PC-3 (cell line): ENCODE data around the gene FAM98B. TPM values are rescaled to one million over a fixed set of nuclear protein-coding genes. Genes with fewer than 3 reads are reported as not detected.

Source experiments
- ATAC-seq: fragments of 200-7000 bp; cut with Tn5 transposase; 2 replicates; pipeline ENCODE4 v1.9.1; 2020; ENCODE audit warnings: mild to moderate bottlenecking, moderate library complexity
- BruUV-seq: library from RNA; stranded (reverse); fragments of 400-500 nt; replicated peaks from 2 replicates; lab custom pipeline; 2021; lab: Mats Ljungman, UMichigan
- CTCF ChIA-PET: fragments of 300-600 bp; sonication (Branson Sonifier 250); formaldehyde crosslinking; loops from one replicate; lab custom pipeline; 2022; ENCODE audit warnings: antibody characterized with exemption; lab: Charles Lee
- POLR2A ChIA-PET: fragments of 300-600 bp; sonication (Branson Sonifier 250); formaldehyde crosslinking; loops from one replicate; lab custom pipeline; 2022; ENCODE audit warnings: antibody characterized with exemption; ENCODE audit not compliant: unreplicated experiment; lab: Charles Lee
- DNase-seq: peaks from one replicate; pipeline ENCODE4 v3.0.0-alpha.2; 2015
- H2AFZ ChIP-seq: fragments of 300-600 bp; sonication (generic); 2 replicates; pipeline ENCODE4 v1.6.0; 2016; ENCODE audit warnings: antibody characterized with exemption, low read length
- H3F3A ChIP-seq: fragments of 300-600 bp; sonication (generic); one replicate; pipeline ENCODE4 v1.6.0; 2017; ENCODE audit warnings: antibody characterized with exemption, low read length, control low read depth, mild to moderate bottlenecking; ENCODE audit not compliant: unreplicated experiment
- H3K27ac ChIP-seq: fragments of 300-600 bp; sonication (generic); 2 replicates; pipeline ENCODE4 v1.5.1; 2016; ENCODE audit warnings: mild to moderate bottlenecking, low read length
- H3K27me3 ChIP-seq: fragments of 300-600 bp; sonication (generic); 2 replicates; pipeline ENCODE4 v1.6.1; 2016; ENCODE audit warnings: low read length, mixed read lengths
- H3K36me3 ChIP-seq: fragments of 300-600 bp; sonication (generic); 2 replicates; pipeline ENCODE4 v1.6.1; 2016; ENCODE audit warnings: low read depth, mixed run types, low read length, mixed read lengths
- H3K4me1 ChIP-seq: fragments of 300-600 bp; sonication (generic); 2 replicates; pipeline ENCODE4 v1.5.1; 2016; ENCODE audit warnings: low read length; ENCODE audit not compliant: insufficient read depth
- H3K4me2 ChIP-seq: fragments of 300-600 bp; sonication (generic); 2 replicates; pipeline ENCODE4 v1.6.0; 2016; ENCODE audit warnings: low read length
- H3K4me3 ChIP-seq: fragments of 300-600 bp; sonication (generic); 2 replicates; pipeline ENCODE4 v1.5.1; 2016; ENCODE audit warnings: mild to moderate bottlenecking, low read length, mixed read lengths
- H3K79me2 ChIP-seq: fragments of 300-600 bp; sonication (generic); 2 replicates; pipeline ENCODE4 v1.6.1; 2017; ENCODE audit warnings: low read length, mixed read lengths
- H3K9ac ChIP-seq: fragments of 300-600 bp; sonication (generic); 2 replicates; pipeline ENCODE4 v1.6.0; 2016; ENCODE audit warnings: mild to moderate bottlenecking, low read length
- H3K9me2 ChIP-seq: fragments of 300-600 bp; sonication (generic); replicated peaks from 2 replicates; pipeline ENCODE4 v1.6.1; 2016; ENCODE audit warnings: mixed run types, low read length, mixed read lengths
- H3K9me3 ChIP-seq: fragments of 300-600 bp; sonication (generic); 2 replicates; pipeline ENCODE4 v1.6.1; 2016; ENCODE audit warnings: low read length, mixed read lengths
- H4K20me1 ChIP-seq: fragments of 300-600 bp; sonication (generic); 2 replicates; pipeline ENCODE4 v1.6.1; 2016; ENCODE audit warnings: low read length, mixed read lengths
- EZH2 ChIP-seq: fragments of 300-600 bp; sonication (generic); IDR thresholded peaks from one replicate; pipeline ENCODE4 v1.6.1; 2017; ENCODE audit warnings: antibody characterized with exemption, mild to moderate bottlenecking, low read length; ENCODE audit not compliant: unreplicated experiment
- EZH2phosphoT487 ChIP-seq: fragments of 300-600 bp; sonication (generic); IDR thresholded peaks from 2 replicates; pipeline ENCODE4 v1.6.1; 2018; ENCODE audit warnings: mild to moderate bottlenecking, antibody characterized with exemption, low read length, borderline replicate concordance
- intact Hi-C: fragments of 100-400 bp; cut with micrococcal nuclease; formaldehyde crosslinking; loops from 2 replicates; pipeline ENCODE4 v1.9.0; 2023
- total RNA-seq: library from RNA; depleted of rRNA; stranded (reverse); fragments of >200 nt; gene quantifications from 2 replicates; pipeline ENCODE4 v1.2.3, GENCODE V29; 2014
- TF ChIP-seq, protein P1 (sequence below): fragments of 300-600 bp; sonication (generic); conservative IDR thresholded peaks from 2 replicates; pipeline ENCODE4 v1.5.1; 2017; ENCODE audit warnings: antibody characterized with exemption, low read depth, mild to moderate bottlenecking, low read length

The FAM98B gene
- total RNA-seq, 1 experiment from 2014 or later: 7.8 TPM

DNA sequence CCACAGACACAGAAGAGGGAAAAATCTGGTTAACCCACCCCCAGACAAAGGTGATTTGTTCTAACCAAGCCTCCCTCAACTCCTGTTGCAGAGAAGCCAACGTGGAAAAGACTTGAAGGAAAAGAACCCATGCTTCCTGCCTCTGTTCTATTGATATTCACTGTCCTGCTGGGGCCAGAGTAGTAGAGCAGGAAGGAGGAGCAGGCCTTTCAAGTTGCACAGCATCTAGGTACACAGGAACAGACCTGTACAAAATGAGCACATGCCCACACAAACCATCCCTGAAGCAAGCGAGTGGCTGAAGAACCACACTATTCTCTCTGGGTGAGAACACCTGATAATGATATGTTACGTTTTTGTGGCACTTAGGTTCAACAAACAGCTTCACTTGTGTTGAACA is 80.8 kb downstream of the FAM98B start:
- H3K9ac ChIP-seq: no peak overlapping the region
- intact Hi-C loops: no loop called here
- H3K9me3 ChIP-seq: no peaks in the 10 kb centered on the region
- H3K4me3 ChIP-seq: no peak overlapping the region
- H2AFZ ChIP-seq: no peak overlapping the region
- no peak overlapping the region for H3K27ac ChIP-seq
- no peaks in the 10 kb centered on the region for H4K20me1 ChIP-seq
- no peak overlapping the region for H3K4me2 ChIP-seq
- H3K36me3 ChIP-seq: no peaks in the 10 kb centered on the region
- no peak for TF ChIP-seq EZH2
- TF ChIP-seq, protein P1, sequence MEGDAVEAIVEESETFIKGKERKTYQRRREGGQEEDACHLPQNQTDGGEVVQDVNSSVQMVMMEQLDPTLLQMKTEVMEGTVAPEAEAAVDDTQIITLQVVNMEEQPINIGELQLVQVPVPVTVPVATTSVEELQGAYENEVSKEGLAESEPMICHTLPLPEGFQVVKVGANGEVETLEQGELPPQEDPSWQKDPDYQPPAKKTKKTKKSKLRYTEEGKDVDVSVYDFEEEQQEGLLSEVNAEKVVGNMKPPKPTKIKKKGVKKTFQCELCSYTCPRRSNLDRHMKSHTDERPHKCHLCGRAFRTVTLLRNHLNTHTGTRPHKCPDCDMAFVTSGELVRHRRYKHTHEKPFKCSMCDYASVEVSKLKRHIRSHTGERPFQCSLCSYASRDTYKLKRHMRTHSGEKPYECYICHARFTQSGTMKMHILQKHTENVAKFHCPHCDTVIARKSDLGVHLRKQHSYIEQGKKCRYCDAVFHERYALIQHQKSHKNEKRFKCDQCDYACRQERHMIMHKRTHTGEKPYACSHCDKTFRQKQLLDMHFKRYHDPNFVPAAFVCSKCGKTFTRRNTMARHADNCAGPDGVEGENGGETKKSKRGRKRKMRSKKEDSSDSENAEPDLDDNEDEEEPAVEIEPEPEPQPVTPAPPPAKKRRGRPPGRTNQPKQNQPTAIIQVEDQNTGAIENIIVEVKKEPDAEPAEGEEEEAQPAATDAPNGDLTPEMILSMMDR: no peak
- no peak for TF ChIP-seq EZH2phosphoT487
- DNase-seq: no peak
- H3K4me1 ChIP-seq: peaks cover 12% of the 10 kb centered on the region
- POLR2A ChIA-PET: no interaction called here
- H3K9me2 ChIP-seq: no peaks in the 10 kb centered on the region
- no peak for ATAC-seq
- no peaks in the 10 kb centered on the region for H3K79me2 ChIP-seq
- BruUV-seq: no TSS peak
- H3F3A ChIP-seq: no peaks in the 10 kb centered on the region
- peaks cover 4% of the 10 kb centered on the region; the same call in 1 of the 2 replicates for H3K27me3 ChIP-seq
- CTCF ChIA-PET: interaction anchor here (0.6 kb wide), 1 partner anchor 173 kb away, joined by 3 read pairs; no protein-coding TSS in a partner anchor

GRCh38 chr15:38535491-38536200 is 81.7 kb downstream of the FAM98B start:
- intact Hi-C loops: no loop called here
- H3K9me3 ChIP-seq: no peaks in the 10 kb centered on the region
- H3K36me3 ChIP-seq: no peaks in the 10 kb centered on the region
- H3K9me2 ChIP-seq: no peaks in the 10 kb centered on the region
- DNase-seq (no peak), ATAC-seq (no peak)
- TF ChIP-seq EZH2phosphoT487 (no peak), EZH2 (no peak)
- TF ChIP-seq, protein P1: no peak
- H3K4me3 ChIP-seq: no peak overlapping the region
- no peak overlapping the region for H3K27ac ChIP-seq
- H3K79me2 ChIP-seq: no peaks in the 10 kb centered on the region
- H3K27me3 ChIP-seq: peaks cover 4% of the 10 kb centered on the region; the same call in 1 of the 2 replicates
- peaks cover 12% of the 10 kb centered on the region for H3K4me1 ChIP-seq
- BruUV-seq: no TSS peak
- H3K4me2 ChIP-seq: no peak overlapping the region
- no peak overlapping the region for H2AFZ ChIP-seq
- ChIA-PET CTCF (no interaction called here), POLR2A (no interaction called here)
- H3K9ac ChIP-seq: no peak overlapping the region
- H4K20me1 ChIP-seq: no peaks in the 10 kb centered on the region
- H3F3A ChIP-seq: no peaks in the 10 kb centered on the region

- ChIA-PET CTCF (no interaction called here), POLR2A (no interaction called here)
- no peaks in the 10 kb centered on the region for H3F3A ChIP-seq
- no peak overlapping the region for H2AFZ ChIP-seq
- no peak overlapping the region for H3K4me3 ChIP-seq
- intact Hi-C loops: no loop called here
- no peaks in the 10 kb centered on the region for H3K9me3 ChIP-seq
- no peak overlapping the region for H3K9ac ChIP-seq
- DNase-seq (no peak), ATAC-seq (no peak)
- no peaks in the 10 kb centered on the region for H4K20me1 ChIP-seq
- H3K79me2 ChIP-seq: no peaks in the 10 kb centered on the region
- peaks cover 7% of the 10 kb centered on the region for H3K4me1 ChIP-seq
- H3K36me3 ChIP-seq: no peaks in the 10 kb centered on the region
- no TSS peak for BruUV-seq
- TF ChIP-seq EZH2phosphoT487: no peak
- TF ChIP-seq, protein P1: no peak
- no peak for TF ChIP-seq EZH2
- H3K27me3 ChIP-seq: peaks cover 4% of the 10 kb centered on the region; the same call in 1 of the 2 replicates
- no peaks in the 10 kb centered on the region for H3K9me2 ChIP-seq
- no peak overlapping the region for H3K4me2 ChIP-seq
- no peak overlapping the region for H3K27ac ChIP-seq
Measured at GRCh38 chr15:38536201-38536676, 82.3 kb downstream of the FAM98B start.
